Glutamatergic neuron (in vitro differentiated cells): ENCODE data around the gene SLC12A6. TPM values are rescaled to one million over a fixed set of nuclear protein-coding genes. Genes with fewer than 3 reads are reported as not detected.
"Not testable (repeated sequence)": the region's sequence is repeated elsewhere in the genome, so short reads cannot be mapped to it uniquely, and the experiment has no call there.

Experiments used
- DNase-seq: peaks from one replicate; pipeline ENCODE4 v3.0.0; 2022
- H3K27ac Mint-ChIP-seq: one replicate; pipeline ENCODE4 v1.8.0; 2020; ENCODE audit warnings: mild to moderate bottlenecking, mixed read lengths, inconsistent platforms; ENCODE audit not compliant: unreplicated experiment
- H3K27me3 Mint-ChIP-seq: one replicate; pipeline ENCODE4 v1.8.0; 2020; ENCODE audit warnings: mild to moderate bottlenecking, moderate library complexity, mixed read lengths, inconsistent platforms; ENCODE audit not compliant: unreplicated experiment
- H3K36me3 Mint-ChIP-seq: one replicate; pipeline ENCODE4 v1.8.0; 2020; ENCODE audit warnings: mild to moderate bottlenecking, mixed read lengths, inconsistent platforms; ENCODE audit not compliant: unreplicated experiment
- H3K4me1 Mint-ChIP-seq: one replicate; pipeline ENCODE4 v1.8.0; 2020; ENCODE audit warnings: mild to moderate bottlenecking, low read depth, mixed read lengths, inconsistent platforms; ENCODE audit not compliant: unreplicated experiment
- H3K4me3 Mint-ChIP-seq: one replicate; pipeline ENCODE4 v1.8.0; 2020; ENCODE audit warnings: mild to moderate bottlenecking, mixed read lengths, inconsistent platforms; ENCODE audit not compliant: unreplicated experiment
- H3K9me3 Mint-ChIP-seq: one replicate; pipeline ENCODE4 v1.8.0; 2020; ENCODE audit warnings: mild to moderate bottlenecking, moderate library complexity, mixed read lengths, inconsistent platforms; ENCODE audit not compliant: unreplicated experiment
- CTCF ChIP-seq: fragments of 200-600 bp; sonication (generic); IDR thresholded peaks from one replicate; pipeline ENCODE4 v1.5.0; 2021; ENCODE audit not compliant: partially characterized antibody, unreplicated experiment
- total RNA-seq: library from RNA; stranded (reverse); fragmentation: NEBNext Ultra II Directional; extraction: Animal tissue kit (Norgen Biotek cat#: 25700); gene quantifications from one replicate; pipeline ENCODE4 v1.2.1, GENCODE V29; 2021; ENCODE audit not compliant: unreplicated experiment

Gene SLC12A6
- total RNA-seq, 1 donor from 2014 or later, result 43.3 TPM

- no peak for TF ChIP-seq CTCF
- DNase-seq, result no peak
- peaks cover 3% of the 10 kb centered on the region for H3K9me3 Mint-ChIP-seq
- H3K4me3 Mint-ChIP-seq, result no peak overlapping the region
- H3K27me3 Mint-ChIP-seq, result peaks cover 2% of the 10 kb centered on the region
- no peaks in the 10 kb centered on the region for H3K4me1 Mint-ChIP-seq
- no peak overlapping the region for H3K27ac Mint-ChIP-seq
- H3K36me3 Mint-ChIP-seq, result peaks cover 10% of the 10 kb centered on the region
Measured at GRCh38 chr15:34358367-34358766, 20.8 kb upstream of the SLC12A6 start.

DNA sequence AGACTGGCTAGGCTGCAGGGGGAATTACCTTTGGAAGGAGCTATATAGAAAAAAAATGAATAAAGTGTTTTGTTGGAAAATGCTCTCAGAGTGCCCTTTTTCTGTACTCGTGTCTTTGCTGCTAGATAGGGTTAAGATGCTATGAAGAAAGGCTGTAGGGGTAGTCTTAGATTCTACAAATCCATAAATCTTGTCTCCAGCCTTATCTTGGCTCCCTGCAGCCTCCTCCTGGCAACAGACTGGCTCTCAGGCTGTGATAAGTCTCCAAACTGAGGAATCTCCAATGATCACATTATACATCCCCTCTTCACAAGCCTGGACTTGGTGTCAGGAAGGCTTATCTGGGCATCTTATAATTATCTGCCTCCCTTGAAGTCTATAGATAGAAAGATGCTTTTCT lies 20.1 kb upstream of the SLC12A6 start:
- Mint-ChIP-seq H3K4me1 (no peaks in the 10 kb centered on the region), H3K27me3 (peaks cover 2% of the 10 kb centered on the region), H3K4me3 (no peak overlapping the region), H3K36me3 (peaks cover 5% of the 10 kb centered on the region), H3K9me3 (peaks cover 3% of the 10 kb centered on the region), H3K27ac (no peak overlapping the region)
- no peak for TF ChIP-seq CTCF
- DNase-seq, result no peak

- Mint-ChIP-seq H3K4me3 (no peak overlapping the region), H3K27me3 (peaks cover 2% of the 10 kb centered on the region), H3K27ac (no peak overlapping the region), H3K9me3 (no peaks in the 10 kb centered on the region), H3K4me1 (no peaks in the 10 kb centered on the region), H3K36me3 (peaks cover 4% of the 10 kb centered on the region)
- no peak for TF ChIP-seq CTCF
- no peak for DNase-seq
Measured at GRCh38 chr15:34355241-34355640, 17.7 kb upstream of the SLC12A6 start.

DNA sequence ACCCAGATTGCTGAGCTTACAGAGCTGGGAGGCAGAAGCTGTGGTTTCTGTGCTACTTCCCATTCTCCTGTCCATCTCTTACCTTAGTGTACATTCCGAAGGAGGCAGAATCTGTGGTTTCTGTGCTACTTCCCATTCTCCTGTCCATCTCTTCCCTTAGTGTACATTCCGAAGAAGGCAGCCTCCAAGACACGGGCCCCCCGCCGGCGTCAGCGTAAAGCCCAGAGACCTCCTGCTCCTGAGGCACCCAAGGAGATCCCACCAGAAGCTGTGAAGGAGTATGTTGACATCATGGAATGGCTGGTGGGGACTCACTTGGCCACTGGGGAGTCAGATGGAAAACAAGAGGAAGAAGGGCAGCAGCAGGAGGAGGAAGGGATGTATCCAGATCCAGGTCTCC lies 16.7 kb upstream of the SLC12A6 start:
- no peak overlapping the region for H3K27ac Mint-ChIP-seq
- no peaks in the 10 kb centered on the region for H3K4me1 Mint-ChIP-seq
- H3K36me3 Mint-ChIP-seq, result peaks cover 4% of the 10 kb centered on the region
- H3K9me3 Mint-ChIP-seq, result no peaks in the 10 kb centered on the region
- H3K4me3 Mint-ChIP-seq, result no peak overlapping the region
- no peak for TF ChIP-seq CTCF
- H3K27me3 Mint-ChIP-seq, result peaks cover under 1% of the 10 kb centered on the region
- DNase-seq, result no peak

DNA sequence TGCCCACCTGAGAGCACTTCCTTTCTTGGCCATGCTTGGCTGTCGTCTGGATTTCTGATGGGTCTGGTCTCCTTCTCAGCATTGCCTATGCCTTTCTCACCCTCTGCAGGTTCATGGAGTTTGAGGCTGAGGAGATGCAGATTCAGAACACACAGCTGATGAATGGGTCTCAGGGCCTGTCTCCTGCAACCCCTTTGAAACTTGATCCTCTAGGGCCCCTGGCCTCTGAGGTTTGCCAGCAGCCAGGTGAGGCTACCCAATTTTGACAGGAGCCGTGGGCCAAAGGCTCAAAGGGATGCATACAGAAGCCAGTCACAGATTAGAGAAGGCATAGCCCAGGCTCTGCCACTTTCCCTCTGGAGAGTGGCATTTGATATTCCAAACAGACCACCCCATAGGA lies 16.0 kb upstream of the SLC12A6 start:
- H3K27ac Mint-ChIP-seq, result no peak overlapping the region
- TF ChIP-seq CTCF, result no peak
- no peaks in the 10 kb centered on the region for H3K27me3 Mint-ChIP-seq
- no peaks in the 10 kb centered on the region for H3K9me3 Mint-ChIP-seq
- no peak overlapping the region for H3K4me3 Mint-ChIP-seq
- H3K4me1 Mint-ChIP-seq, result no peaks in the 10 kb centered on the region
- no peak for DNase-seq
- H3K36me3 Mint-ChIP-seq, result peaks cover 4% of the 10 kb centered on the region

- H3K27ac Mint-ChIP-seq, H3K4me3 Mint-ChIP-seq, H3K9me3 Mint-ChIP-seq, H3K4me1 Mint-ChIP-seq, H3K36me3 Mint-ChIP-seq, DNase-seq, H3K27me3 Mint-ChIP-seq: not testable (repeated sequence)
Measured at GRCh38 chr15:34352996-34353395, 15.4 kb upstream of the SLC12A6 start.
